SK-N-SH treated with all-trans-retinoic acid at 6 μM for 48 hours (cell line): ENCODE results near the gene KBTBD12.

ENCODE experiments used
- ATAC-seq: fragments of 200-7000 bp; cut with Tn5 transposase; 3 replicates; pipeline ENCODE4 v1.9.1; 2020; ENCODE audit warnings: mild to moderate bottlenecking, moderate library complexity
- ARNTL ChIP-seq: fragments of 450-650 bp; formaldehyde crosslinking; IDR thresholded peaks from 2 replicates; pipeline ENCODE4 v1.5.0; 2020; ENCODE audit warnings: low read depth, mild to moderate bottlenecking, moderate library complexity, borderline replicate concordance
- CREB5 ChIP-seq: fragments of 250-450 bp; sonication (Bioruptor Pico); IDR thresholded peaks from 2 replicates; pipeline ENCODE4 v1.5.1; 2020; ENCODE audit warnings: low read depth, mild to moderate bottlenecking, moderate library complexity
- CSDC2 ChIP-seq: fragments of 250-450 bp; sonication (Bioruptor Pico); IDR thresholded peaks from 2 replicates; pipeline ENCODE4 v1.5.0; 2020; ENCODE audit warnings: mild to moderate bottlenecking, moderate library complexity
- CSRNP3 ChIP-seq: fragments of 250-450 bp; sonication (Bioruptor Pico); IDR thresholded peaks from 2 replicates; pipeline ENCODE4 v1.5.1; 2021; ENCODE audit warnings: mild to moderate bottlenecking, moderate library complexity
- ESRRG ChIP-seq: fragments of 250-450 bp; sonication (Bioruptor Pico); IDR thresholded peaks from 2 replicates; pipeline ENCODE4 v1.6.1; 2021; ENCODE audit warnings: mild to moderate bottlenecking
- GLIS3 ChIP-seq: fragments of 250-450 bp; sonication (Bioruptor Pico); IDR thresholded peaks from 2 replicates; pipeline ENCODE4 v1.5.0; 2020; ENCODE audit warnings: mild to moderate bottlenecking, moderate library complexity
- ISL1 ChIP-seq: fragments of 250-450 bp; sonication (Bioruptor Pico); IDR thresholded peaks from 2 replicates; pipeline ENCODE4 v2.1.2; 2022; ENCODE audit warnings: mild to moderate bottlenecking, moderate library complexity
- OSR1 ChIP-seq: fragments of 250-450 bp; sonication (Bioruptor Pico); IDR thresholded peaks from 2 replicates; pipeline ENCODE4 v1.8.0; 2022; ENCODE audit warnings: moderate library complexity, mild to moderate bottlenecking, inconsistent platforms
- POU6F1 ChIP-seq: fragments of 250-450 bp; sonication (Bioruptor Pico); IDR thresholded peaks from 2 replicates; pipeline ENCODE4 v1.8.0; 2021; ENCODE audit warnings: low read depth, mild to moderate bottlenecking, moderate library complexity, borderline replicate concordance
- RARB ChIP-seq: fragments of 250-450 bp; sonication (Bioruptor Pico); IDR thresholded peaks from 2 replicates; pipeline ENCODE4 v1.8.0; 2021; ENCODE audit warnings: mild to moderate bottlenecking, moderate library complexity
- SNAI2 ChIP-seq: fragments of 250-450 bp; sonication (Bioruptor Pico); IDR thresholded peaks from 2 replicates; pipeline ENCODE4 v1.5.0; 2020; ENCODE audit warnings: mild to moderate bottlenecking, moderate library complexity
- TCF4 ChIP-seq: fragments of 250-450 bp; sonication (Bioruptor Pico); IDR thresholded peaks from 2 replicates; pipeline ENCODE4 v1.8.0; 2021; ENCODE audit warnings: mild to moderate bottlenecking, moderate library complexity, borderline replicate concordance
- TOX ChIP-seq: fragments of 250-450 bp; sonication (Bioruptor Pico); IDR thresholded peaks from 2 replicates; pipeline ENCODE4 v1.8.0; 2021; ENCODE audit warnings: mild to moderate bottlenecking, moderate library complexity, borderline replicate concordance
- ZC3H10 ChIP-seq: fragments of 250-450 bp; sonication (Bioruptor Pico); IDR thresholded peaks from 2 replicates; pipeline ENCODE4 v1.5.1; 2021; ENCODE audit warnings: mild to moderate bottlenecking, moderate library complexity
- ZFP3 ChIP-seq: fragments of 250-450 bp; sonication (Bioruptor Pico); IDR thresholded peaks from 2 replicates; pipeline ENCODE4 v1.5.0; 2020; ENCODE audit warnings: mild to moderate bottlenecking, moderate library complexity
- ZNF565 ChIP-seq: fragments of 450-650 bp; formaldehyde crosslinking; conservative IDR thresholded peaks from 2 replicates; pipeline ENCODE4 v1.5.0; 2020; ENCODE audit warnings: low read depth, mild to moderate bottlenecking, moderate library complexity
- ZNF70 ChIP-seq: fragments of 450-650 bp; formaldehyde crosslinking; IDR thresholded peaks from 2 replicates; pipeline ENCODE4 v1.5.0; 2020; ENCODE audit warnings: mild to moderate bottlenecking, moderate library complexity
- ZNF8 ChIP-seq: fragments of 450-650 bp; formaldehyde crosslinking; IDR thresholded peaks from 2 replicates; pipeline ENCODE4 v1.5.0; 2020; ENCODE audit warnings: mild to moderate bottlenecking, moderate library complexity
- TF ChIP-seq, protein P1 (sequence below): fragments of 250-450 bp; sonication (Bioruptor Pico); IDR thresholded peaks from 2 replicates; pipeline ENCODE4 v1.5.0; 2020; ENCODE audit warnings: mild to moderate bottlenecking, moderate library complexity

Gene KBTBD12

GRCh38 chr3:127990461-127990860 lies 75.4 kb downstream of the KBTBD12 start (continued):
- TF ChIP-seq, protein P1, sequence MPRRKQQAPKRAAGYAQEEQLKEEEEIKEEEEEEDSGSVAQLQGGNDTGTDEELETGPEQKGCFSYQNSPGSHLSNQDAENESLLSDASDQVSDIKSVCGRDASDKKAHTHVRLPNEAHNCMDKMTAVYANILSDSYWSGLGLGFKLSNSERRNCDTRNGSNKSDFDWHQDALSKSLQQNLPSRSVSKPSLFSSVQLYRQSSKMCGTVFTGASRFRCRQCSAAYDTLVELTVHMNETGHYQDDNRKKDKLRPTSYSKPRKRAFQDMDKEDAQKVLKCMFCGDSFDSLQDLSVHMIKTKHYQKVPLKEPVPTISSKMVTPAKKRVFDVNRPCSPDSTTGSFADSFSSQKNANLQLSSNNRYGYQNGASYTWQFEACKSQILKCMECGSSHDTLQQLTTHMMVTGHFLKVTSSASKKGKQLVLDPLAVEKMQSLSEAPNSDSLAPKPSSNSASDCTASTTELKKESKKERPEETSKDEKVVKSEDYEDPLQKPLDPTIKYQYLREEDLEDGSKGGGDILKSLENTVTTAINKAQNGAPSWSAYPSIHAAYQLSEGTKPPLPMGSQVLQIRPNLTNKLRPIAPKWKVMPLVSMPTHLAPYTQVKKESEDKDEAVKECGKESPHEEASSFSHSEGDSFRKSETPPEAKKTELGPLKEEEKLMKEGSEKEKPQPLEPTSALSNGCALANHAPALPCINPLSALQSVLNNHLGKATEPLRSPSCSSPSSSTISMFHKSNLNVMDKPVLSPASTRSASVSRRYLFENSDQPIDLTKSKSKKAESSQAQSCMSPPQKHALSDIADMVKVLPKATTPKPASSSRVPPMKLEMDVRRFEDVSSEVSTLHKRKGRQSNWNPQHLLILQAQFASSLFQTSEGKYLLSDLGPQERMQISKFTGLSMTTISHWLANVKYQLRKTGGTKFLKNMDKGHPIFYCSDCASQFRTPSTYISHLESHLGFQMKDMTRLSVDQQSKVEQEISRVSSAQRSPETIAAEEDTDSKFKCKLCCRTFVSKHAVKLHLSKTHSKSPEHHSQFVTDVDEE (CRISPR knock-in tag): no peak
- no peak for TF ChIP-seq ZNF565
- TF ChIP-seq, all 23 proteins: peak for 0

GRCh38 chr3:127991251-127991650 lies 76.2 kb downstream of the KBTBD12 start:
- no peak for ATAC-seq
- TF ChIP-seq ZFP3 (CRISPR knock-in tag) (no peak), RARB (no peak), ESRRG (no peak), POU6F1 (CRISPR knock-in tag) (no peak), TCF4 (CRISPR knock-in tag) (no peak), ZNF8 (CRISPR knock-in tag) (no peak), ZNF70 (CRISPR knock-in tag) (no peak), GLIS3 (CRISPR knock-in tag) (no peak)

DNA sequence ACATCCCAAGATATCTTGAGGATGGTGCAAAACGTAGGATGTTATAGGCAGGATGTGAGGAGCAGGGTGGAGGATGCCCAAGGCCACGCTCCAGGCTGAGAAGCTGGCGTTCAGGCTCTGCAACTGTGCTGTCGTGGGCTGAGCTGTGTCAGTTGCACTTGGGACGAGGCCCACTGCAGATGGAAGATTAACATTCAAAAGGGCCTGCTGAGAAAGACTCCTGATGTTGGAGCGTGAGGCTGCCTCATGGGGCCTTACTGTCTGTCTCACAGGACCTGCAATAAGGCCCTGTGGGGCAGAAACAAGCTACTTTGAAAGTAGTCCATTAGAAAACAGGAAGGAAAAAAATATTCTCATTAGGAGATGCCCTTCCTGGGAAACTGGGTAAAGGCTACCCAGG lies 76.6 kb downstream of the KBTBD12 start:
- TF ChIP-seq POU6F1 (CRISPR knock-in tag) (no peak), OSR1 (CRISPR knock-in tag) (no peak), ZFP3 (CRISPR knock-in tag) (no peak), TOX (CRISPR knock-in tag) (no peak), ZNF565 (no peak), CREB5 (CRISPR knock-in tag) (no peak), ISL1 (CRISPR knock-in tag) (no peak), TCF4 (CRISPR knock-in tag) (no peak), CSDC2 (CRISPR knock-in tag) (no peak), SNAI2 (CRISPR knock-in tag) (no peak), ZC3H10 (CRISPR knock-in tag) (no peak)
- TF ChIP-seq, protein P1 (CRISPR knock-in tag): no peak
- no peak for ATAC-seq

DNA sequence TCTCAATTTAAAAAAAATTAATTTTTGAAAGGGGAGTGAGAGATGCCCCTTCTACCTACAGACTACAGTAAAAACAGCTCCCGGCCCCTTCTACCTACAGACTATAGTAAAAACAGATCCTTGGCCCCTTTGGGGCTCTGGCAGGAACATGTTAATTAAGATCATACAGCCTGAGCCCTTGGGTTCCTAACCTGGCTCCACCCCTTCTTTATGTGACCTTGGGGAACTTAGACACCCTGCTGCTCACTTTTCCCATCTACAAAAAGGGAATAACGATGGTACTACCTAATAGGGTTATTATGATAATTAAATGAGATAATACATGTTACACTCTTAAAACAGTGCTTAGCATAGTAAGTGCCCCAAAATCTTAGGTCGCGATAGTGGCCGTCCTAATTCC lies 77.1 kb downstream of the KBTBD12 start:
- no peak for ATAC-seq
- no peak for TF ChIP-seq ZNF70 (CRISPR knock-in tag)
- TF ChIP-seq ESRRG: no peak
- TF ChIP-seq GLIS3 (CRISPR knock-in tag): no peak
- no peak for TF ChIP-seq ISL1 (CRISPR knock-in tag)
- no peak for TF ChIP-seq CSDC2 (CRISPR knock-in tag)
- no peak for TF ChIP-seq CSRNP3 (CRISPR knock-in tag)
- no peak for TF ChIP-seq ARNTL
- no peak for TF ChIP-seq ZFP3 (CRISPR knock-in tag)
- no peak for TF ChIP-seq TCF4 (CRISPR knock-in tag)
- no peak for TF ChIP-seq ZNF565
- no peak for TF ChIP-seq POU6F1 (CRISPR knock-in tag)
- TF ChIP-seq RARB: no peak
- TF ChIP-seq SNAI2 (CRISPR knock-in tag): no peak
